HL-60 (cell line): ENCODE measurements around the gene BPIFB4.

Experiments
- DNase-seq, 2 experiments: peaks; one replicate each; pipeline ENCODE4 v3.0.0-alpha.2; 2010 to 2020; ENCODE audit warnings: low read depth in 1 of 2, low spot score in 1 of 2
- H3K27ac ChIP-seq: fragments of 250-450 bp; sonication (Bioruptor Pico); replicated peaks from 2 replicates; pipeline ENCODE4 v1.5.1; 2020; ENCODE audit warnings: mild to moderate bottlenecking, moderate library complexity
- H3K27me3 ChIP-seq: fragments of 250-450 bp; sonication (Bioruptor Pico); 2 replicates; pipeline ENCODE4 v1.5.1; 2021; ENCODE audit warnings: mild to moderate bottlenecking, moderate library complexity; ENCODE audit not compliant: insufficient read depth, poor library complexity, severe bottlenecking
- H3K4me3 ChIP-seq: replicated peaks from 2 replicates; pipeline ENCODE4 v1.5.1; 2011; ENCODE audit warnings: mild to moderate bottlenecking, control low read depth, low read length; ENCODE audit not compliant: insufficient read depth
- GABPA ChIP-seq: IDR thresholded peaks from 2 replicates; pipeline ENCODE4 v1.6.1; 2012; ENCODE audit warnings: low read depth
- POLR2AphosphoS5 ChIP-seq: IDR thresholded peaks from 2 replicates; pipeline ENCODE4 v1.6.1; 2012; ENCODE audit warnings: low read depth
- SPI1 ChIP-seq: IDR thresholded peaks from 2 replicates; pipeline ENCODE4 v1.6.1; 2012; ENCODE audit warnings: low read depth, mild to moderate bottlenecking, borderline replicate concordance
- TF ChIP-seq, protein P1 (sequence below): IDR thresholded peaks from one replicate; pipeline ENCODE4 v1.5.1; 2011; ENCODE audit warnings: low read length, control low read depth, inconsistent platforms; ENCODE audit not compliant: insufficient read depth
- TF ChIP-seq, protein P2 (sequence below): IDR thresholded peaks from 2 replicates; pipeline ENCODE4 v1.6.1; 2012; ENCODE audit warnings: low read depth; ENCODE audit not compliant: insufficient replicate concordance

BPIFB4 gene

DNA sequence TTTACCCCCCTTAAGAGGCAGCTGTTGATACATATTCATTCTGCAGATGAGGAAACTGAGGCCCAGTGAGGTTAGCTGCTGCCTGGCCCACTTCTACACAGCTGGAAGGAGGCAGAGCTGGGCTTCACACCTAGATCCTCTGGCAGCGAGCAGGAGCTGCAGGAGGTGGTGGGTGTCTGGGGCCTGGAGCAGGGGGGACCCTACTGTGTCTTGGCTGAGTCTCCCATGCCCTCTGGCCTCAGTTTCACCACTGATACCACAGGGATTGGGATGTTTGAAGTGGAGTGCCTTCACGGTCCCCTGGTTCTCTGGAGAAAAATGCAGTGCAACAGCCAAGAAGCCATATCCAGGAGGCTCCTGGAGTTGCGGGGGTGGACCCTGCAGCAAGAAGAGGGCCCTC lies 80.3 kb downstream of the BPIFB4 start:
- no peak for TF ChIP-seq SPI1
- TF ChIP-seq, protein P1, sequence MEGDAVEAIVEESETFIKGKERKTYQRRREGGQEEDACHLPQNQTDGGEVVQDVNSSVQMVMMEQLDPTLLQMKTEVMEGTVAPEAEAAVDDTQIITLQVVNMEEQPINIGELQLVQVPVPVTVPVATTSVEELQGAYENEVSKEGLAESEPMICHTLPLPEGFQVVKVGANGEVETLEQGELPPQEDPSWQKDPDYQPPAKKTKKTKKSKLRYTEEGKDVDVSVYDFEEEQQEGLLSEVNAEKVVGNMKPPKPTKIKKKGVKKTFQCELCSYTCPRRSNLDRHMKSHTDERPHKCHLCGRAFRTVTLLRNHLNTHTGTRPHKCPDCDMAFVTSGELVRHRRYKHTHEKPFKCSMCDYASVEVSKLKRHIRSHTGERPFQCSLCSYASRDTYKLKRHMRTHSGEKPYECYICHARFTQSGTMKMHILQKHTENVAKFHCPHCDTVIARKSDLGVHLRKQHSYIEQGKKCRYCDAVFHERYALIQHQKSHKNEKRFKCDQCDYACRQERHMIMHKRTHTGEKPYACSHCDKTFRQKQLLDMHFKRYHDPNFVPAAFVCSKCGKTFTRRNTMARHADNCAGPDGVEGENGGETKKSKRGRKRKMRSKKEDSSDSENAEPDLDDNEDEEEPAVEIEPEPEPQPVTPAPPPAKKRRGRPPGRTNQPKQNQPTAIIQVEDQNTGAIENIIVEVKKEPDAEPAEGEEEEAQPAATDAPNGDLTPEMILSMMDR = no peak
- TF ChIP-seq POLR2AphosphoS5 = no peak
- no peak for TF ChIP-seq GABPA
- TF ChIP-seq, protein P2, sequence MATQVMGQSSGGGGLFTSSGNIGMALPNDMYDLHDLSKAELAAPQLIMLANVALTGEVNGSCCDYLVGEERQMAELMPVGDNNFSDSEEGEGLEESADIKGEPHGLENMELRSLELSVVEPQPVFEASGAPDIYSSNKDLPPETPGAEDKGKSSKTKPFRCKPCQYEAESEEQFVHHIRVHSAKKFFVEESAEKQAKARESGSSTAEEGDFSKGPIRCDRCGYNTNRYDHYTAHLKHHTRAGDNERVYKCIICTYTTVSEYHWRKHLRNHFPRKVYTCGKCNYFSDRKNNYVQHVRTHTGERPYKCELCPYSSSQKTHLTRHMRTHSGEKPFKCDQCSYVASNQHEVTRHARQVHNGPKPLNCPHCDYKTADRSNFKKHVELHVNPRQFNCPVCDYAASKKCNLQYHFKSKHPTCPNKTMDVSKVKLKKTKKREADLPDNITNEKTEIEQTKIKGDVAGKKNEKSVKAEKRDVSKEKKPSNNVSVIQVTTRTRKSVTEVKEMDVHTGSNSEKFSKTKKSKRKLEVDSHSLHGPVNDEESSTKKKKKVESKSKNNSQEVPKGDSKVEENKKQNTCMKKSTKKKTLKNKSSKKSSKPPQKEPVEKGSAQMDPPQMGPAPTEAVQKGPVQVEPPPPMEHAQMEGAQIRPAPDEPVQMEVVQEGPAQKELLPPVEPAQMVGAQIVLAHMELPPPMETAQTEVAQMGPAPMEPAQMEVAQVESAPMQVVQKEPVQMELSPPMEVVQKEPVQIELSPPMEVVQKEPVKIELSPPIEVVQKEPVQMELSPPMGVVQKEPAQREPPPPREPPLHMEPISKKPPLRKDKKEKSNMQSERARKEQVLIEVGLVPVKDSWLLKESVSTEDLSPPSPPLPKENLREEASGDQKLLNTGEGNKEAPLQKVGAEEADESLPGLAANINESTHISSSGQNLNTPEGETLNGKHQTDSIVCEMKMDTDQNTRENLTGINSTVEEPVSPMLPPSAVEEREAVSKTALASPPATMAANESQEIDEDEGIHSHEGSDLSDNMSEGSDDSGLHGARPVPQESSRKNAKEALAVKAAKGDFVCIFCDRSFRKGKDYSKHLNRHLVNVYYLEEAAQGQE = no peak
- Histone ChIP-seq H3K27me3 (no peaks in the 10 kb centered on the region), H3K4me3 (no peak overlapping the region), H3K27ac (no peak overlapping the region)
- DNase-seq = no peak

DNA sequence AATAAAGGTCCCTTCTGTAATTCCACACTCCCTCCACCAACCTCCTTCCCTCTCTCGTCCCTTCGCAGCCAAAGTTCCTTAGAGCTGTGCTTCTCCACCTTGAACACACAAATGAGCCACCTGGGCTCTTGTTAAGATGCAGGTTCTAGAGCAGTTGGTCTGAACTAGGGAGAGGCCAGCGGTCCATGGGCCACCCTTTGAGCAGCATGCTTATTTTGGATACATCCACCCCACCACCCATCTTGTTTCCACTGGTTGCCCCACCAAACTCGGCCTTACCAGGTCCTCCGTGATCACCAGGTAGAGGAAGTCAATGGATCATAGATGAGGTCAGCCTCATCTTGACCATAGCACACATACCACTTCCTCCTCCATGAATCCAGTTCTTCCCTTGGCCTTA lies 81.2 kb downstream of the BPIFB4 start:
- no peak for DNase-seq
- H3K27ac ChIP-seq = no peak overlapping the region
- no peak overlapping the region for H3K4me3 ChIP-seq
- no peaks in the 10 kb centered on the region for H3K27me3 ChIP-seq
- TF ChIP-seq, protein P2 = no peak
- TF ChIP-seq POLR2AphosphoS5 (no peak), SPI1 (no peak), GABPA (no peak)
- TF ChIP-seq, protein P1 = no peak
